ENCODE measurements around the gene POLR2E. TPM values are rescaled to one million over a fixed set of nuclear protein-coding genes. Genes with fewer than 3 reads are reported as not detected.

The POLR2E gene
- total RNA-seq, 1 experiment from 2014 or later, result 343 TPM

DNA sequence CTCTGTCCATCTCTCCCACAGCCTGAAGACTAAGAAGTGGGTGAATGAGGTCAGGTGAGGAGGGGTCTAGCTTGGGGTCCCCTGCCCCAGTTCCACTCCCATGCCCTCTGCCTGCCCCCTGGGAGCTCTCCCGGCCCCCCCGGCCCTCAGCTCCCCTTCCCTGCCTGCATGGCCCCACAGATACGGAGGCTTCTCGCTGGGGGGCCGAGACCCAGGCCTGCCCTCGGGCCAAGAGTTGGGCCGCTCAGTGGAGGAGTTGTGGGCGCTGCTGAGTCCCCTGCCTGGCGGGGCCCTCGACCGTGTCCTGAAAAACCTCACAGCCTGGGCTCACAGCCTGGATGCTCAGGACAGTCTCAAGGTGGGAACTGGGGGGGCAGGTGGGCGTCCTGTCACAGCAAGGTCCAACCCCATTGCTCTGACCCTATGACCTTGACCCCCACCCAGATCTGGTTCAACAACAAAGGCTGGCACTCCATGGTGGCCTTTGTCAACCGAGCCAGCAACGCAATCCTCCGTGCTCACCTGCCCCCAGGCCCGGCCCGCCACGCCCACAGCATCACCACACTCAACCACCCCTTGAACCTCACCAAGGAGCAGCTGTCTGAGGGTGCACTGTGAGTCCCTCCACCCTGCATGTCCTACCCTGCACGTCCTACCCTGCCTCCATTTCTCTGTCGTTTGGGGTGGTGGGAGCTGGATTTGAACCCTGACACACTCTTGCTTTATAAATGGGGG is 39.1 kb downstream of the POLR2E start:
- BruUV-seq (replicated peaks), result no TSS peak
- Histone ChIP-seq H3K27ac (ENCODE audit: low read depth, low read length, poor library complexity, severe bottlenecking) (no peak overlapping the region), H3K4me3 (ENCODE audit: low read depth, low read length, poor library complexity, severe bottlenecking) (no peak overlapping the region), H3K36me3 (ENCODE audit: insufficient read depth, low read length, poor library complexity, severe bottlenecking) (no peaks in the 10 kb centered on the region), H3K27me3 (replicated peaks; ENCODE audit: insufficient read depth, low read depth, low read length, poor library complexity) (no peaks in the 10 kb centered on the region), H3K4me1 (ENCODE audit: insufficient read depth, low read length, poor library complexity, severe bottlenecking) (no peaks in the 10 kb centered on the region), H3K9me3 (ENCODE audit: low read depth, low read length, poor library complexity, severe bottlenecking) (peaks cover 15% of the 10 kb centered on the region)
- intact Hi-C loops (cut with micrococcal nuclease; ENCODE audit: unreplicated experiment), result no loop called here
- TF ChIP-seq CTCF (conservative IDR thresholded peaks at IDR 0.05; ENCODE audit: low read depth, low read length), result no peak
- CTCF ChIA-PET, result interaction anchor here (0.7 kb wide), 1 partner anchor 12 kb away, joined by 7 read pairs; no protein-coding TSS in a partner anchor
- POLR2A ChIA-PET (ENCODE audit: low non-redundant PET), result no interaction called here
- no peak for DNase-seq (ENCODE audit: low spot score)

- H3K9me3 ChIP-seq (ENCODE audit: low read depth, low read length, poor library complexity, severe bottlenecking), result peaks cover 15% of the 10 kb centered on the region
- H3K4me1 ChIP-seq (ENCODE audit: insufficient read depth, low read length, poor library complexity, severe bottlenecking), result no peaks in the 10 kb centered on the region
- intact Hi-C loops (cut with micrococcal nuclease; ENCODE audit: unreplicated experiment), result no loop called here
- H3K27me3 ChIP-seq (replicated peaks; ENCODE audit: insufficient read depth, low read depth, low read length, poor library complexity), result no peaks in the 10 kb centered on the region
- H3K27ac ChIP-seq (ENCODE audit: low read depth, low read length, poor library complexity, severe bottlenecking), result no peak overlapping the region
- no peak overlapping the region for H3K4me3 ChIP-seq (ENCODE audit: low read depth, low read length, poor library complexity, severe bottlenecking)
- POLR2A ChIA-PET (ENCODE audit: low non-redundant PET), result interaction anchor here (0.7 kb wide), 1 partner anchor 18 kb away, joined by 16 read pairs; no protein-coding TSS in a partner anchor
- DNase-seq (ENCODE audit: low spot score), result no peak
- no peak for TF ChIP-seq EZH2 (IDR thresholded peaks at IDR 0.05; ENCODE audit: borderline replicate concordance, low read depth, low read length, poor library complexity, severe bottlenecking)
- TF ChIP-seq CTCF (conservative IDR thresholded peaks at IDR 0.05; ENCODE audit: low read depth, low read length), result no peak
- CTCF ChIA-PET, result interaction anchor here (0.7 kb wide), 1 partner anchor 13 kb away, joined by 7 read pairs; no protein-coding TSS in a partner anchor
- no peaks in the 10 kb centered on the region for H3K36me3 ChIP-seq (ENCODE audit: insufficient read depth, low read length, poor library complexity, severe bottlenecking)
- BruUV-seq (replicated peaks), result no TSS peak
These were observed 40.1 kb downstream of the POLR2E start for GRCh38 chr19:1055028-1055425.

- Histone ChIP-seq H3K4me3 (ENCODE audit: low read depth, low read length, poor library complexity, severe bottlenecking) (no peak overlapping the region), H3K36me3 (ENCODE audit: insufficient read depth, low read length, poor library complexity, severe bottlenecking) (no peaks in the 10 kb centered on the region), H3K27me3 (replicated peaks; ENCODE audit: insufficient read depth, low read depth, low read length, poor library complexity) (no peaks in the 10 kb centered on the region), H3K9me3 (ENCODE audit: low read depth, low read length, poor library complexity, severe bottlenecking) (peaks cover 15% of the 10 kb centered on the region), H3K4me1 (ENCODE audit: insufficient read depth, low read length, poor library complexity, severe bottlenecking) (no peaks in the 10 kb centered on the region), H3K27ac (ENCODE audit: low read depth, low read length, poor library complexity, severe bottlenecking) (no peak overlapping the region)
- POLR2A ChIA-PET (ENCODE audit: low non-redundant PET), result interaction anchor here (0.7 kb wide), 1 partner anchor 18 kb away, joined by 16 read pairs; no protein-coding TSS in a partner anchor
- intact Hi-C loops (cut with micrococcal nuclease; ENCODE audit: unreplicated experiment), result no loop called here
- no peak for DNase-seq (ENCODE audit: low spot score)
- CTCF ChIA-PET, result interaction anchor here (0.6 kb wide), 1 partner anchor 197 kb away, joined by 4 read pairs; no protein-coding TSS in a partner anchor
- TF ChIP-seq EZH2 (IDR thresholded peaks at IDR 0.05; ENCODE audit: borderline replicate concordance, low read depth, low read length, poor library complexity, severe bottlenecking) (no peak), CTCF (conservative IDR thresholded peaks at IDR 0.05; ENCODE audit: low read depth, low read length) (no peak)
- no TSS peak for BruUV-seq (replicated peaks)
These were observed 40.8 kb downstream of the POLR2E start for GRCh38 chr19:1054102-1055027.

Measured in A673 (cell line).